GM19239 (cell line): ENCODE results near the gene MCRIP2.
A peak's percentile ranks its signal among the peaks of the same experiment; 100 is the strongest.

Experiments used
- DNase-seq: peaks from one replicate; pipeline ENCODE4 v3.0.0; 2011; ENCODE audit warnings: low spot score; ENCODE audit not compliant: insufficient read length
- FAIRE-seq: peaks from 2 replicates; lab custom pipeline; 2011; peaks lifted over from hg19 to GRCh38; lab: Jason Lieb, UNC

Gene MCRIP2

GRCh38 chr16:630815-631405 is 10.7 kb upstream of the MCRIP2 start, which contains the start of gene WFIKKN1:
Gene WFIKKN1 (plus strand): TSS chr16:630985. CDS start chr16:631254, 269 bp downstream.
- FAIRE-seq (no peak), DNase-seq (no peak)

- no peak for DNase-seq
- no peak for FAIRE-seq
Observed at GRCh38 chr16:631808-632358, 9.7 kb upstream of the MCRIP2 start.

GRCh38 chr16:632486-633335 is 8.9 kb upstream of the MCRIP2 start:
- DNase-seq: no peak
- no peak for FAIRE-seq

- FAIRE-seq: no peak
Observed at GRCh38 chr16:633336-634050, 8.1 kb upstream of the MCRIP2 start.

GRCh38 chr16:634051-634670 is 7.5 kb upstream of the MCRIP2 start:
- FAIRE-seq: no peak

More at GRCh38 chr16:633336-634050, 8.1 kb upstream of the MCRIP2 start:
- no peak for DNase-seq

GRCh38 chr16:634996-635395 is 6.6 kb upstream of the MCRIP2 start:
- FAIRE-seq (no peak), DNase-seq (no peak)

More at GRCh38 chr16:634051-634670, 7.5 kb upstream of the MCRIP2 start:
- no peak for DNase-seq

- DNase-seq: no peak
- no peak for FAIRE-seq
Observed at GRCh38 chr16:635573-636205, 5.9 kb upstream of the MCRIP2 start.

GRCh38 chr16:636206-637080 is 5.2 kb upstream of the MCRIP2 start, which contains the start of gene METTL26:
Gene METTL26 (minus strand): TSS chr16:636305. CDS start chr16:636290, 15 bp downstream.
- peak; percentile 99 for FAIRE-seq

GRCh38 chr16:637081-638018 is 4.3 kb upstream of the MCRIP2 start:
- FAIRE-seq: no peak
- peak; percentile 98 for DNase-seq

More at GRCh38 chr16:636206-637080, 5.2 kb upstream of the MCRIP2 start, which contains the start of gene METTL26:
- peak; percentile 100 for DNase-seq

- FAIRE-seq (no peak), DNase-seq (no peak)
Observed at GRCh38 chr16:638034-638543, 3.5 kb upstream of the MCRIP2 start.

- no peak for DNase-seq
- FAIRE-seq: no peak
Observed at GRCh38 chr16:638836-639235, 2.8 kb upstream of the MCRIP2 start.

GRCh38 chr16:640614-641013 is 1.0 kb upstream of the MCRIP2 start:
- FAIRE-seq: no peak
- no peak for DNase-seq

- peak; percentile 69 for DNase-seq
- peak; percentile 48 for FAIRE-seq
Observed at GRCh38 chr16:642189-643049, 791 bp downstream of the MCRIP2 start.

- DNase-seq (no peak), FAIRE-seq (no peak)
Observed at GRCh38 chr16:643050-643368, 1.4 kb downstream of the MCRIP2 start.

GRCh38 chr16:644556-644955 is 2.9 kb downstream of the MCRIP2 start:
- DNase-seq: no peak
- FAIRE-seq: no peak

- no peak for DNase-seq
- no peak for FAIRE-seq
Observed at GRCh38 chr16:645852-646678, 4.4 kb downstream of the MCRIP2 start.
